ENCODE results near the gene RBKS. TPM values are rescaled to one million over a fixed set of nuclear protein-coding genes. Genes with fewer than 3 reads are reported as not detected.

The RBKS gene
- total RNA-seq, 2 donors from 2014 or later, result 1.0 to 7.6 TPM

GRCh38 chr2:27806311-27807059 lies 83.7 kb downstream of the RBKS start:
- H3K4me3 ChIP-seq, result no peak overlapping the region
- intact Hi-C loops (cut with DNase I), result no loop called here
- no peak overlapping the region for H3K27ac ChIP-seq
- DNase-seq, result no peak
- H3K4me1 ChIP-seq, result no peaks in the 10 kb centered on the region
- no peak for ATAC-seq
- H3K36me3 ChIP-seq (replicated peaks in 1 of 2; ENCODE audit: insufficient read depth in 1 of 2, low read depth in 2 of 2), result no peaks in the 10 kb centered on the region
- H3K9me3 ChIP-seq, result no peaks in the 10 kb centered on the region
- no peak for TF ChIP-seq CTCF (IDR thresholded peaks at IDR 0.05)
- no peaks in the 10 kb centered on the region for H3K27me3 ChIP-seq
- 73 to 78% methylated on average over 5 of the region's 5 CpGs for WGBS, 2 donors

DNA sequence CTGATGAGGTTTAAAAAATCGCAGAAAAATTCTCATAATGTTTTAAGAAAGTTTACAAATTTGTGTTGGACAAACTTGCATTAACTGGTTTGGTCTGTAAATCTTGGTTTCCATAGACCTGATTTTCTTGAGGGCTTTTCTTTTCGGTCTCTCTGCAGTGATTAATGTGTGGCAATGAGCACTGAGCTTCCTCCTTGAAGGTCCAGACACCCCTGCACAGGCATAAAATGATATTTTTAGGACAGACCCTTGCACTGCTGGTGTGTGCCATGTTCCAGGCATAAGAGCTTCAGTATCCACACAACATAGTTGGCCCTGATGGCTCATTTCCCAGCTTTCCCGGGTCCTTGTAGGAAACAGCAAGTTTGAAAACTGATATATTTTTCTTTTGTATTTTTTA lies 85.0 kb downstream of the RBKS start:
- Histone ChIP-seq H3K27me3 (no peaks in the 10 kb centered on the region), H3K4me3 (no peak overlapping the region), H3K36me3 (replicated peaks in 1 of 2; ENCODE audit: insufficient read depth in 1 of 2, low read depth in 2 of 2) (no peaks in the 10 kb centered on the region), H3K27ac (no peak overlapping the region), H3K4me1 (no peaks in the 10 kb centered on the region), H3K9me3 (no peaks in the 10 kb centered on the region)
- TF ChIP-seq POLR2A (IDR thresholded peaks at IDR 0.05) (no peak), CTCF (IDR thresholded peaks at IDR 0.05) (no peak)
- WGBS, 2 donors, result 76 to 85% methylated on average over 3 of the region's 3 CpGs
- DNase-seq, result no peak
- ATAC-seq, result no peak
- intact Hi-C loops (cut with DNase I), result no loop called here

- no peak overlapping the region for H3K27ac ChIP-seq
- intact Hi-C loops (cut with DNase I), result no loop called here
- TF ChIP-seq CTCF (IDR thresholded peaks at IDR 0.05) (no peak), POLR2A (IDR thresholded peaks at IDR 0.05) (no peak)
- ATAC-seq, result no peak
- H3K27me3 ChIP-seq, result no peaks in the 10 kb centered on the region
- H3K4me3 ChIP-seq, result no peak overlapping the region
- no peaks in the 10 kb centered on the region for H3K9me3 ChIP-seq
- H3K36me3 ChIP-seq (replicated peaks in 1 of 2; ENCODE audit: insufficient read depth in 1 of 2, low read depth in 2 of 2), result no peaks in the 10 kb centered on the region
- no peak for DNase-seq
- H3K4me1 ChIP-seq, result no peaks in the 10 kb centered on the region
Measured at GRCh38 chr2:27804146-27804545, 86.0 kb downstream of the RBKS start.

- ATAC-seq, result no peak
- no peaks in the 10 kb centered on the region for H3K36me3 ChIP-seq (replicated peaks in 1 of 2; ENCODE audit: insufficient read depth in 1 of 2, low read depth in 2 of 2)
- WGBS, 2 donors, result 91 to 96% methylated on average over 2 of the region's 2 CpGs
- intact Hi-C loops (cut with DNase I), result no loop called here
- H3K4me3 ChIP-seq, result no peak overlapping the region
- TF ChIP-seq POLR2A (IDR thresholded peaks at IDR 0.05) (no peak), CTCF (IDR thresholded peaks at IDR 0.05) (no peak)
- H3K4me1 ChIP-seq, result no peaks in the 10 kb centered on the region
- DNase-seq, result no peak
- H3K9me3 ChIP-seq, result no peaks in the 10 kb centered on the region
- no peaks in the 10 kb centered on the region for H3K27me3 ChIP-seq
- H3K27ac ChIP-seq, result no peak overlapping the region
Measured at GRCh38 chr2:27803046-27803445, 87.1 kb downstream of the RBKS start.

- no peak overlapping the region for H3K27ac ChIP-seq
- no peaks in the 10 kb centered on the region for H3K36me3 ChIP-seq (replicated peaks in 1 of 2; ENCODE audit: insufficient read depth in 1 of 2, low read depth in 2 of 2)
- TF ChIP-seq POLR2A (IDR thresholded peaks at IDR 0.05), result no peak
- no peak for TF ChIP-seq CTCF (IDR thresholded peaks at IDR 0.05)
- no peaks in the 10 kb centered on the region for H3K4me1 ChIP-seq
- ATAC-seq, result no peak
- no peaks in the 10 kb centered on the region for H3K27me3 ChIP-seq
- intact Hi-C loops (cut with DNase I), result no loop called here
- WGBS, 2 donors, result 96 to 97% methylated on average over 5 to 6 of the region's 6 CpGs
- no peak for DNase-seq
- no peaks in the 10 kb centered on the region for H3K9me3 ChIP-seq
- no peak overlapping the region for H3K4me3 ChIP-seq
Measured at GRCh38 chr2:27802547-27802946, 87.6 kb downstream of the RBKS start.
